ENCODE data around the gene PACS2.

The PACS2 gene

GRCh38 chr14:105446971-105447370, 132.4 kb downstream of the PACS2 start:
- no peak for DNase-seq
